GOT3 (cell line): ENCODE measurements around the gene NOXA1.

Experiments used
- DNase-seq: peaks from one replicate; lab custom pipeline; 2025; ENCODE audit warnings: mixed read lengths; lab: John Stamatoyannopoulos, UW

Gene NOXA1

DNA sequence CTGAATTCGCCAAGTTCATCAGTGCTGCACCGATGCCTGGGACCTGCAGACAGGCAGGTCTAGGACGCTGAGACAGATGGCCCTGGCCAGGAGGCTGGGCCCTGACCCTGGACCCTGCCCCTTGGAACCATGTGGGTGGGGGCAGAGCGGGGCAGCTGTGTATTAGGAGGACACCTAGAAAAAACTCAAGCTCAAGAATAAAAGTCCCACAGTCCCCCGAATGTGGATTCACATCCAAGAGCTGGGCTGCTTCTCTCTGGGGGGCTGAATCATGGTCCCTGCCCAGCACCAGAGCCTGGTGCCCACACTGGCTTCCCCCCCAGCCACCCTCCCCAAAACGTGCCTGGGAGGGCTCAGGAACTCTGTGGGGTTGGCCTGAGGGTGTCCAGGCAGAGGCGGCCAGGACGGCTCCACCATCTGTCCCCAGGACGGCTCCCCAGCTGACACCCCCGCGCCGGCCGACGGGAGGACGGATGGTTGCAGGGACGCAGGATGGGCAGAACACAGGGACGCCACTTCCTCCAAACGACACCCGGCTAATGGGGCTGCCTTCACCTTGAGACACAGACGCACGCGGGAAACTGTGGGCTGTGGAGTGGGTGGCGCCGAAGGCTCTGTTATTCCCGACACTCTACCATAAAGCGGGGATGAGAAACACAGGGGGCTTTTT is 35.2 kb upstream of the NOXA1 start:
- DNase-seq = no peak

DNA sequence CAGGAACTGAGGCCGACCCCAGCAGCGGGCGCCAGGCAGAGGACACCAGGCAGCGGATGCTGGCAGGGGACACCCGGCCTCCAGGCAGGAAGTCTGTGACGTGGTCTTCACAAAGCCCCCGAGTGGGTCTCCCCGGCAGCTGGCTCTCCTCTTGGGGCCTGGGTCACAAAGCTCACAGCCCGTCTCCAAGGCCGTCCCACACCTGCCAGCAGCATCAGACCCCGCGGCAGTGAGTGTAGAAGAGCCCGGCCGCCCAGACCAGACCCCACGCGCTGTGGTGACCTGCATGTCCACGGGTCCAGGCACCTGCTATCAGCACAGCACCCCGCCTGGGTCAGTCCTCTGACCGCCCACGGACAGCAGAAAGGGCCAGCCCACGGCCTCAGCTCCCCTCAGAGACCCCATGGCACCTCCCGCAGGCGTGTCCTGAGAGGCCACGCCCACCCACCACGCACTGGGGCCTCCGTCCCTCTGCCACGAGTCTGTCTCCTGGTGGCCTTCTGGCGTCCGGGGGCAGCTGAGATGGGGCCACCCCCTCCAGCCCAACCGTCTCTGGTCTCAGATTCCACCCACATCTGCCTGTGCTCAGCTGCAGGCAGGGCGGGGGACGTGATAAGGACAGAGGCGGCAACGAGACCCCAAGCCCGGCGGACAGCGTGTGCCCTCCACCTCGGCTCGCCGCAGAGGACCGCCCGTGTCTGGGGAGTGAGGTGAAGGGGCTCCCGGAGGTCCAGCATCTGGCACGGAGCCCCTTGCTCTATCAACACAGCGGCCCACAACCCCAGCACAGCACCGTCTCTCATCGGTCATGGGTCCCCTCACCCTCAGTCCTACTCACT is 34.4 kb upstream of the NOXA1 start:
- DNase-seq = no peak

DNA sequence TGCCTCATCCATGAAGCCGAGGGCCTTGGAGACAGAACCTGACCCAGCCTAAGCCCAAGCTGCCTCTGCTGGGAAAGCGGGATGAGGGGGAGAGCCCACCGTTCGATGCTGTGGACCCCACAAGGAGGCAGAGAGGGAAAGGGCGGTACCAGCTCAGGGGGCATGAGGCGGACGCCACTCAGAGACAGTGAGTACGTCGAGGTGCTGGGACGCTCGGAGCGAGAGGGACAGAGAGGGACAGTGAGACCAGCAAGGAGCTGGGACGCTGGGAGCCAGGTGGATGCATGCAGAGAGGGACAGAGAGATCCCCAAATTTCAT is 33.8 kb upstream of the NOXA1 start:
- no peak for DNase-seq

DNA sequence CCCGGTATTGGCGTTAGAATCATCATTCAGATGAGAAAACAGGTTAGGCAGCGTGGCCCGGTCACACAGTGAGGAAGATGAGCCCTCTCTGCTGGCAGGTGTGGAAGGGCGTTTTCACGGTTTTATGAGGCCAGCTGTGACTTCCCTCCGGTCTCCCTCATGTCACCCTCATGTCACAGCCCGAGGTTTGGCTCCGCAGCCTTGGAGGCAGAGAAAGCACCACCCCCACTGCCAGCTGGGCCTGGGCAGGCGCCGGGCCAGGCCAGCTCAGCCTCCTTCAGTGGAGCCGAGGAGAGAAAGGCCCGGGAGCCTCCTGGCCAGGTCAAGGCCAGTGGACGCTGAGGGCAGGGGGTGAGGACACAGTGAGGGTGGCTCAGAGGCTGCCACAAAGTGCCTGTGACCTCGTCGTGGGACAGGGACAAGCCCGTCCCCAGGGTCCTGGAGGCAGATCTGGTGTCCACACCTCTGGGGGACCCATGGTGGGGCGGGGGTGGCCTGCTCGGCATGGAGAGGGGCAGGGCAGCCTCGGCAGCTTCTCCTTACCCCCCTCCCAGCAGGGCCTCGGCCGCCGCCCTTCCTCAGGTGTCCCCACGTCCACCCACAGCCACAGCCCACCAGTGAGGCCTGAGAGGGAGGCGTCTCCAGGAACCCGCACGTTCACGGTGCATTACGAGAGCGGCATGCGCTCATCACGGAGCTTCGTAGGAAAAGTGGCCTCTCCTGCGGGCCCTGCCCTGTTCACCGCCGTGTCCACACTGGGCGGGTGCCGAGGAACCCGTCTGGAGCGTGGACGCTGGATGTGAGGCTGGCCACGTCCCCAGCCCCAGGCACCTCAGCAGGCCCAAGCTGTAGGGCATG is 32.4 kb upstream of the NOXA1 start:
- no peak for DNase-seq

DNA sequence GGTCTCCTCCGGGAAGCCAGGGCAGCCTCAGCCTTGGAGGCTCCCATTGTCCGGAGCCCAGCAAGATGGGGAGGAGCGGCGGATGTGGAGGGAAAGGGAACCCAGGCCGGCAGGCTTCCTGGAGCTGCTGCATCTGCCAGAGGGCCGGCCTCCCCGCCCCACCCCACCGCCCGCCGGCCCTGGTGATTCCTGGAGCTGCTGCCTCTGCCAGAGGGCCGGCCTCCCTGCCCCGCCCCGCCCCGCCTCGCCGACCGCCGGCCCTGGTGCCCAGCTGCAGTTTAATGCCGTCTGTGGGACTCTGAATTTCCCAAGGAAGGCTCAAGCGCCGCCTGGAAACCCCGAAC is 31.8 kb upstream of the NOXA1 start:
- DNase-seq = no peak

DNA sequence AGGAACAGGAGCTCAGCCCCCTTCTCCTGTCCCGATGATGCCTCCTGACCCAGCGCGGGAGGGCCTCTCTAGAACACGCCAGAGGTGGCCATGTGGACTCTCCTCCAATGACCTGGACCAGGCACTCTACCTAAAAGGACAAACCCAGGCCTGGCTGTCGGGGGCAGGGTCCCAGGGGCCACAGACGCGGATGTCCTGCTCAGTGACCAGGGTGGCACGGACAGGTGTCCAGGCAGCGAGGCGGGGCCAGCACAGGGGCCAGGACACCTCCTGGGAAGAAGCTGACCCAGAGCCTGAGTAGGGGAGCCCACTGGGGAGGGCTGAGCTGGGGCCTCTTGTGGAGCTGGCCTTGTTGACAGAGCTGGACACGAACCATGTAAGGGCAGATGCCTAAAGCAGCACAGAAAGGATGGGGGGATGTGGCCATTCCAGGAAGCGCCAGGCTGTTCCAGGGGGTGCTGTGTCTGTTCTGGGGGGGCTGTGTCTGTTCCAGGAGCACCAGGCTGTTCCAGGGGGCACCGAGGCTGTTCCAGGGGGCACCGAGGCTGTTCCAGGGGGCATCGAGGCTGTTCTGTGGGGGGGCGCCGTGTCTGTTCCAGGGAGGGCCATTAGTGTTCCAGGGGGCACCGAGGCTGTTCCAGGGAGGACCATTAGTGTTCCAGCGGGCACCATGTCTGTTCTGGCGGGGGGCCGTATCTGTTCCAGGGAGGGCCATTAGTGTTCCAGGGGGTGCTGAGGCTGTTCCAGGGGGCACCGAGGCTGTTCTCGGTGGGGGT is 30.8 kb upstream of the NOXA1 start:
- DNase-seq = no peak

DNA sequence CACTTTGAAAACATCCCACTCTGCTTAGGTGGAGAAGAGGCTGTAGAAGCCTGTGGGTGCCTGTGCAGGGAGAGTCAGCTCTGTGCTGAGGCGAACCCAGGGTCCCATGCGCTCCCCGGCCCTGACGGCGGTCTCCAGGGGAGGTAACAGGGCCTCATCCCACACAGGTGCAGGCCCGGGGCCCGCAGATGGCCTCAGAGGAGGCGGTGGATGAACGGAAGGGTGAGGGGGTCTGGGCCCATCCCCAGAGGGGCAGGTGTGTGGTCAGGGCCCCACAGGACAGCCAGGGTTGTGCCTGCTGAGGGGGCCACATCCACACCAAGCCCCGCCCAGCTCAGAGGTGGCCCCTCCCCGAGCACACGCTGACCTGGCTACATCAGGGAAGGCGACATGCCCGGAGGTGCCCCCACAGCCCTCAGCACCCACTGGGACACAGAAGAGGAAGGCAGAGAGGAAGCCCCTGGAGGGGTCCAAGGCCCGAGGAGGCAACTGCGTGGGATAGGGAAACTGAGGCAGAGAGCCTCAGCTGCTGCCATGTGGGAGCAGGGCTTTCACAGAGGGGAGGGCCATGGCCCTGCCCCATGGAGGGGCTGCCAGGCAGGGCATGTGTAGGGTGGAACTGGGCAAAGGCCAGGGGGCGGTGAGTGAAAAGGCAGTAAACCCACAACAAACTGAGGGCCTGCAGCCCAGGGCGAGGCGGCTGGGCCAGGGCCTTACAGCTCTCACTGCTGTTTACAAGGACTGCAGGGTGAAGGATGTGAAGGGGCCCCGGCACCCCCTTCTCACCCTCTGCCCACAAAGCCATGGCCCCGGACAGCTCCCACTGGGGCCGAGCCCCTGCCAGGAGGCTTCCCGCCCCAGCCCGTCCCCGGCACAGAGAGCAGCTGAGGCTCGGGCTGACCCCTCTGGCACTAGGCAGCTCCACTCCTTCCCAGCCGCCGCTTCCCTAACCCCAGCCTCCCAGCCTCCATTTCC is 29.7 kb upstream of the NOXA1 start:
- no peak for DNase-seq

DNA sequence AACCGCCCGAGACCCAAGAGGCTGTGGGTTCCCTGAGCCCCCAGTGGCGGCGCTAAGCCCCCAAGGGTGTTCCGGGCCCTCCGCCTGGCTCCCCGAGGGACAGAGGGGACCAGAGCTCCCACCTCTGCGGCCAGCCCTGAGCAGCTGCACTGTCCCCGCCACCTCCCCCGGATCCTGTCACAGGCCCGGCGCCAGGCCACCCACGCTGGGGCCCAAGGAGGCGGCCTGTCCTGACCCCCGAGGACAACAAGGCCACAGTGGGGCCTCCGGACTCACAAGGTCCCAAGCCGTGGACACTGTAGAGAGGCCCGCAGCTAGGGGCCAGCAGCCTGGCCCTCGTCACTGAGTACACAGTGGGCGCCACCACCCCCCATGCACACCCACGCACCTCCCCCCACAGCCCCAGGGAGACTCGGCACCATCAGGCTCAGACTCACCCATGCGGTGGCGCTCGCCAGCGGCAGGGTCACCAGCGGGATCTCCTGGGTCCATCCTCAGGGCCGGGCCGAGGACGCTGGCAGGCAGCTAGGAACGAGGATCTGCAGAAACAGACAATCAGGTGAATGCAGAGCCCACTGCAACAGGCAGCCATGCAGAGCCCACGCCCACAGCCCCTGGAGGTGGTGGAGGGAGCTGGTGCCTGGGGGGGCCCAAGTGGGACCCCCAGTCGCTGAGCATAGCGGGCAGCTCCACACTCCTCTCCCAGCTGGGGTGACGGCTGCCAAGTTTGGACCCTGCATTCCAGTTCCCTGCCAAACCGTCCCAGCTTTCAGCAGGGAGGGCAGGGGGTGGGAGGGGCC is 28.1 kb upstream of the NOXA1 start:
- DNase-seq = no peak

DNA sequence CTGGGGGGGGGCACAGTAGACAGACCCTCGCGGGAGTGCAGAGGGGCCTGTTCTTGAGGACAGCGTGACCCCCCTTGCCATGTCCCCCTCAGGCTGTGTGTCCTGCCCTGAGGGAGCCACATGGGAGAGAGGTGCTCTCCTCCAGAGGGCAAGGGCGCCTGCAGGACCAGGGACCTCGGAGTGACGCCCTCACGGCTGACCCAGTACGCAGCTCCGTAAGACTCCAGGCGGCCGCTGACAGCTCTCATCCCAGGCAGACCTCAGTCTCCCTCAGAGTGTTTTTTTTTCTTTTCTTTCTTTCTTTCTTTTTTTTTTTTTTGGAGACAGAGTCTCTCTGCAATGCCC is 27.6 kb upstream of the NOXA1 start:
- DNase-seq = no peak

DNA sequence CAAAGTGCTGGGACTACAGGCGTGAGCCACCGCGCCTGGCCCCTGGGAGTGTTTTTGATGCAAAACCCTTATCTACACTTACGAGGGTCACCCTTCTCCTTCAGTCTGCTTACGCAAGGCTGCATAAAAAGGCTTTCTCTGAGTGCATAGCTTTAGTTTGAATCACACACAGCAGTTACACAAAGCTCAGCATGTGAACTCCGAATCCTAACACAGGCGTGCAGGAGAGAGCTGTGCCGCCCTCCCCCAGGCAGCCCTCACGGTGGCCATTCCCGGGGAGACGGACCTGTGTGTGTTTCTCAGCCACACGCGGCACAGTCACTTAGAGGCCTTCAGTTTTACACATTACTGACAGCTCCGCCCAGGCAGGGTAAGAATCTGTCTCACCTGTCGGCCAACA is 27.0 kb upstream of the NOXA1 start:
- DNase-seq = no peak

DNA sequence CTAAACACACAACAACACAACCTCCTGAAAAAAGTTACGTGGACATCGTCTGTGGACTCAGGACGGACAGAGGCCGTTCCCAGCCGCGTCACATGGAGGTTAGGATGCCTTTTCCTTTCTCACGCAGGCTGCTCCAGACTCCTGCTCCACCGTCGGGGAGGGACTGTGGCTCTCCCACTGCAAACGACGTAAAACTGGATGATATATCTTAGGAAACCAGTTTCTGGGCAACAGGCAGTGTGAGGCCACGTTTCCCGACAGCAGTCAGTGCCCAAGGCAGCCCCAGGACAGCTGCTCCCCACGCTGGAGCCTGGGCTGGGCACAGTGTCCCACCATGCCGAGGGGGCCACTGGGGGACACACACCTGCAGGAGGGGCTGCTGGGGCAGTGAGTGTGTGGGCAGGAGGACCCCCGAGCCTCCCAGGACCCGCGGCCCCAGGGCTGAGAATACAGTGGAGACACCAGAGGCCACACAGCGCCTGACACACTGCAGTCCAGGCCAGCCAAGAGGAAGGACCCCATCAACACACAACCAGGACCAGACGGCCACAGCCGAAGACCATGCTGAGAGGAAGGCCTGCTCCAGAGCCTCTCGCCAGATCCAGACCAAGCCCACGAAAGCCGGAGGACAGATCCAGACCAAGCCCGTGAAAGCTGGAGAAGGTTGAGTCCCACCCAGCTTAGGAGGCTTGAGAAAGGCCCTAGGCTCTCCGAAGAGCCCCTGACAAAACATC is 26.4 kb upstream of the NOXA1 start:
- DNase-seq = no peak

DNA sequence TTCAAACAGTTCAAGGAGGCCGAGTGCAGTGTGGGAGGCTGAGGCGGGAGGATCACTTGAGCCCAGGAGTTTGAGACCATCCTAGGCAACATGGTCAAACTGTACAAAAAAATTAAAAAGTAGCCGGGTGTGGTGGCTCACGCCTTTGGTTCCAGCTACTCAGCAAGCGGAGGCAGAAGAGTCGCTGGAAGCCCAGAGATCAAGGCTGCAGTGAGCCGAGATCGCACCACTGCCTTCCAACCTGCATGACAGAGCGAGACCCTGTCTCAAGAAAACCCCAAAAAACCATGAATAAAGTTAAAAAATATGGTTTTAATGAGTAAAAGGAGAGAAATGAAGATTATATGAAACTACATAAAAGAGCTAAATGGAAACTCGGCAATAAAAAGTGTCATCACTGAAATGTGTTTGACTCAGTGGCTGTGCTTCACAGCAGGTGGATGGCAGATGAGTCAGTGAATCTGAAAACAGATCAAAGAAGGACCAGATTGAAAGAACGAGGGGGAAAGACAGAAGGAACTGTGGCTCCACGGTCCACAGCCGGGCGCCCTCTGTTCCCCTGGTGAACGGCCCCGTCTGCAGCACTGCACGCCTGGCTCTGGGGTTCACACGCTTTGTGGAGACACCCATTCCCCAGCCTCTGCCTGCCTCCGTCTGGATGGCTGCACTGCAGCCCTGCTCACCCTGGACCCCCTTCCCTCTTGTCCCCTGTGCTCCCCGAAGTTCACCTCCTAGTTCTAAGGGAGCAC is 25.3 kb upstream of the NOXA1 start:
- no peak for DNase-seq

DNA sequence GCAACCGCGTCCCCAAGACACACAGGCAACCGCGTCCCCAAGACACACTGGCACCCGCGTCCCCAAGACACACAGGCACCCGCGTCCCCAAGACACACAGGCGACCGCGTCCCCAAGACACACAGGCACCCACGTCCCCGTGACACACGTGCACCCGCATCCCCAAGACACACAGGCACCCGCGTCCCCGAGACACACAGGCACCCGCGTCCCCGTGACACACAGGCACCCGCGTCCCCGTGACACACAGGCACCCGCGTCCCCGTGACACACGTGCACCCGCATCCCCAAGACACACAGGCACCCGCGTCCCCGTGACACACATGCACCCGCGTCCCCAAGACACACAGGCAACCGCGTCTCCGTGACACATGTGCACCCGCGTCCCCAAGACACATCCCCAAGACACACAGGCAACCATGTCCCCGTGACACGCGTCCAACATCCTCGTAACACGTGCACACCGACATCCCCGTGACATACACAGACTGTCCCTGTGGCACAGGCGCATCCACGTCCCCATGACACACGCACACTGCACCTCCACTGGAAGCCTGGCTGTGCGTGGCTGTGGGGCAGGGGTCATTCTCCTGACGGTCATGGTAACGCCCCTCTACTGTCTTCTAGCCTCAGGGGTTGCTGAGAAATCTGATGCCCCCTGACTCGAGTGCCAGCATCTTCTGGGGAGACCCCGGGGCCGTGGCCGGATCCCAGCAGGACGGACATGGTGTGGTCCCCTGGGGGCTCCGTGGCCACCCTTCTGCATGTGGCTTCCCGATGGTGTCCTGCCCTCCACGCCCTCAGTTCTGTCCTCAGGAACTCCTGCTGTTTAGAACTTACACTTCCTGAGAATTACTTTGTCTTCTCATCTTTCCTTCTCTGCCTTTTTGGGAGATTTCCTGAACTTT is 24.4 kb upstream of the NOXA1 start:
- no peak for DNase-seq

DNA sequence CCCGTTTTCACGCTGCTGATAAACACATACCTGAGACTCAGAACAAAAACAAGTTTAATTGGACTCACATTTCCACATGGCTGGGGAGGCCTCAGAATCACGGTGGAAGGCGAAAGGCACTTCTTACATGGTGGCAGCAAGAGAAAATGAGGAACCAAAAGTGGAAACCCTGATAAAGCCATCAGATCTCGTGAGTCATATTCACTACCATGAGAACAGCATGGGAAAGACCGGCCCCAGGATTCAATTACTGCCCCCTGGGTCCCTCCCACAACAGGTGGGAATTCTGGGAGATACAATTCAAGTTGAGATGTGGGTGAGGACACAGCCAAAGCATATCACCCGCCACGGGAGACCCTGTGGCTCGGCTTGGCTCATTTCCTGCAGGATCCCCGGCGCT is 20.4 kb upstream of the NOXA1 start:
- no peak for DNase-seq

DNA sequence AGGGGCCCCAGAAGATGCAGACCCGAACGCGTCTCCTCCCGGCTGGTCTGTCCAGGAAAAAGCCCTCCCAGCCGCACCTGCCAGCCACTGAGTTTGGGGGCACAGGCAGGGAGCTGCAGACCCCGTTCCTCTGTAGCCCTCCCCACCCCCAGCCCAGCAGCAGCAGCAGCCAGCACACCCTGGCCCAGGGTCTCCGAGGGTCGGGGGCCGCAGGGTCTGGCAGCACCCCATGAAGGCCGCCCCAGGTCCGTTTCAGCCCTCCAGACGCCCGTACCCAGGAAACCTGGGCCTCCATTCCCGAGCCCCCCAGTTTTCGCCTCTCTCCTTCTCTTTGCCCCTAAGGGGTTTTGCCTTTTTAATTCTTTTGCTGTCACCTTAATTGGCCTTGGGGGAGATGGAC is 19.9 kb upstream of the NOXA1 start:
- no peak for DNase-seq

DNA sequence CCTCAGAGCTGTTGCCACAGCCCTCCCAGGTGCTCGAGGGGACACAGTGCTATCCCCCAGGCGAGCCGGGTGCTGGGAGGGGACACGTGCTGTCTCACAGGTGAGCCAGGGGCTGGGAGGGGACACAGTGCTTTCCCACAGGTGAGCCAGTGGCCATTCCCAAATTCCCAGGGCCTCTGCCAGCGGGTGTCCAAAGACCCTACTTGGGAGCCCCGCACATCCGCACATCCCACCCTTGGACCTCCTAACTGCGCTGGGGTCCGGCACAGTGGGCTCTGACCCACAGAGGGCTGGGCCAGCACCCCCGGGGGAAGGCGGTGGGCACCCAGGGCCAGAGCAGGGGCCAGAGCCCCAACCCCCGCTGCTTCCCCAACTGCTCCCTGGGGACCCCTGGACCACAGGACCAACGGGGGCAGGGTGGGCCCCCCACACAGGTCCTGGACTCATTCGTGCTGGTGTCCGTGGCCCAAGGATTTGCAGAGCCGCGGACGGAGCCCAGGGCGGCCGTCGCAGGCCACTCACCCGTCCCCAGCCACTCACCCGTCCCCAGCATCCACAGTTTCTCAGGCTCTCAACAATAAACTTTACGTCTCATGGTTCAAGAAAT is 18.1 kb upstream of the NOXA1 start:
- DNase-seq = no peak

DNA sequence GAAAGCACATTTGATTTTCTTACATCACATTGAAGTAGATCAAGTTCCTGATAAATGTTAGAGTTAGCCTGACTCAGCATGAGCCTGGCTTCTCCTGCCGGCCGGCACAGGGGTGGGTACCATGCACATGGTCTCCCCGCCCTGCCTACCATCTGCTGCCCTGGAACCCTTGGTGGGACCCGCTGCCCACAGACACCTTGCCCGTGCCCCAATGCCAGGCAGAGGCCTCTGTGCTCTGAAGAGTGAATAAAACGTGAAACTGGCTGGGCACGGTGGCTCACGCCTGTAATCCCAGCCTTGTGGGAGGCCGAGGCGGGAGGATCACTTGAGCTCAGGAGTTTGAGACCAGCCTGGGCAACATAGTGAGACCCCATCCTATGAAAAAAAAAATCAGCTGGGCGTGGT is 17.5 kb upstream of the NOXA1 start:
- no peak for DNase-seq
